Naive thymus-derived CD8-positive, alpha-beta T cell (primary cell): Measurements from ENCODE around the gene AUTS2. TPM values are rescaled to one million over a fixed set of nuclear protein-coding genes. Genes with fewer than 3 reads are reported as not detected.

Source experiments
- ATAC-seq, 2 donors: fragments of 150-1000 bp; cut with Tn5 transposase in 1 of 2; sonication (Bioruptor Pico), chemical (Tn5 transposase) in 1 of 2; 1 replicate in 1 of 2; 2 replicates in 1 of 2; pipeline ENCODE4 v1.10.0; 2021; ENCODE audit warnings: mild to moderate bottlenecking in 2 of 2, moderate library complexity in 2 of 2
- POLR2A ChIA-PET: fragments of 350-600 bp; sonication (Branson Sonifier 250); formaldehyde crosslinking; loops from one replicate; lab custom pipeline; 2021; ENCODE audit warnings: antibody characterized with exemption; lab: Charles Lee
- DNase-seq, 10 donors: peaks; one replicate each; pipeline versions ENCODE4 v3.0.0 to v3.0.0-alpha.2; 2020 to 2022
- H3K27ac Mint-ChIP-seq, 10 donors: one replicate each; pipeline ENCODE4 v1.8.0; 2020 to 2022; ENCODE audit warnings: mild to moderate bottlenecking in 10 of 10, mixed read lengths in 10 of 10, moderate library complexity in 4 of 10, inconsistent platforms in 1 of 10
- H3K27me3 Mint-ChIP-seq, 5 donors: one replicate each; pipeline ENCODE4 v1.8.0; 2021 to 2022; ENCODE audit warnings: mixed read lengths in 5 of 5
- H3K36me3 Mint-ChIP-seq, 3 donors: one replicate each; pipeline ENCODE4 v1.8.0; 2020 to 2022; ENCODE audit warnings: mixed read lengths in 3 of 3, mild to moderate bottlenecking in 2 of 3, inconsistent platforms in 1 of 3
- H3K4me1 Mint-ChIP-seq, 4 donors: one replicate each; pipeline ENCODE4 v1.8.0; 2021 to 2022; ENCODE audit warnings: mixed read lengths in 4 of 4
- H3K4me3 Mint-ChIP-seq, 10 donors: one replicate each; pipeline ENCODE4 v1.8.0; 2020 to 2022; ENCODE audit warnings: mild to moderate bottlenecking in 10 of 10, mixed read lengths in 10 of 10, moderate library complexity in 6 of 10, inconsistent platforms in 1 of 10
- H3K9me3 Mint-ChIP-seq, 9 donors: one replicate each; pipeline ENCODE4 v1.8.0; 2020 to 2022; ENCODE audit warnings: mixed read lengths in 9 of 9, mild to moderate bottlenecking in 3 of 9, inconsistent platforms in 1 of 9, moderate library complexity in 1 of 9
- polyA plus RNA-seq, 3 donors: library from polyadenylated mRNA; unstranded; fragments of 300-500 nt; fragmentation: Illumina TruSeq; gene quantifications; one replicate each; pipeline ENCODE4 v1.2.3, GENCODE V29; 2021
- total RNA-seq, 8 experiments: library from RNA in 2 of 8; stranded (reverse) in 2 of 8; gene quantifications; one replicate each; pipeline ENCODE4 v1.2.3 and lab custom pipeline; 2021 to 2026

The AUTS2 gene
- total and polyA plus RNA-seq, 5 experiments from 2014 or later: 0.36 to 4.6 (median 3.0) TPM

- H3K27ac Mint-ChIP-seq: no peak overlapping the region
- no peak for ATAC-seq
- no peaks in the 10 kb centered on the region for H3K27me3 Mint-ChIP-seq
- peaks cover 0 to 8% (median 0%) of the 10 kb centered on the region in 9 donors for H3K9me3 Mint-ChIP-seq
- H3K4me1 Mint-ChIP-seq: peaks cover 4 to 38% (median 26%) of the 10 kb centered on the region in 4 donors
- no peak overlapping the region for H3K4me3 Mint-ChIP-seq
- DNase-seq: no peak
- no peaks in the 10 kb centered on the region for H3K36me3 Mint-ChIP-seq
- POLR2A ChIA-PET: no interaction called here
Measured at GRCh38 chr7:70313687-70314086, 715.4 kb downstream of the AUTS2 start.

GRCh38 chr7:70314221-70314620 is 715.9 kb downstream of the AUTS2 start:
- ATAC-seq: no peak
- peaks cover 4 to 43% (median 28%) of the 10 kb centered on the region in 4 donors for H3K4me1 Mint-ChIP-seq
- no peaks in the 10 kb centered on the region for H3K36me3 Mint-ChIP-seq
- DNase-seq: no peak
- POLR2A ChIA-PET: no interaction called here
- peaks cover 0 to 8% (median 0%) of the 10 kb centered on the region in 9 donors for H3K9me3 Mint-ChIP-seq
- no peak overlapping the region for H3K27ac Mint-ChIP-seq
- H3K27me3 Mint-ChIP-seq: no peaks in the 10 kb centered on the region
- no peak overlapping the region for H3K4me3 Mint-ChIP-seq

- H3K27me3 Mint-ChIP-seq: peaks cover 0 to 4% (median 0%) of the 10 kb centered on the region in 5 donors
- DNase-seq (peak in 2 of 10 donors; percentile 43 to 46), ATAC-seq (peak; percentile 41)
- no peaks in the 10 kb centered on the region for H3K36me3 Mint-ChIP-seq
- H3K9me3 Mint-ChIP-seq: peaks cover 0 to 3% (median 0%) of the 10 kb centered on the region in 9 donors
- peaks cover 8 to 47% (median 28%) of the 10 kb centered on the region in 4 donors for H3K4me1 Mint-ChIP-seq
- peak overlapping the region in 7 of 10 donors; percentile 9 to 61 (median 49) for H3K4me3 Mint-ChIP-seq
- peak overlapping the region in 5 of 10 donors; percentile 23 to 75 (median 63) for H3K27ac Mint-ChIP-seq
- POLR2A ChIA-PET: no interaction called here
Measured at GRCh38 chr7:70316745-70317144, 718.5 kb downstream of the AUTS2 start.

- H3K27me3 Mint-ChIP-seq: peaks cover 0 to 4% (median 0%) of the 10 kb centered on the region in 5 donors
- H3K36me3 Mint-ChIP-seq: no peaks in the 10 kb centered on the region
- POLR2A ChIA-PET: no interaction called here
- H3K4me3 Mint-ChIP-seq: peak overlapping the region in 2 of 10 donors; percentile 37 to 54
- H3K4me1 Mint-ChIP-seq: peaks cover 8 to 41% (median 26%) of the 10 kb centered on the region in 4 donors
- peak overlapping the region in 2 of 10 donors; percentile 23 to 75 for H3K27ac Mint-ChIP-seq
- DNase-seq: no peak
- H3K9me3 Mint-ChIP-seq: peaks cover 0 to 3% (median 0%) of the 10 kb centered on the region in 9 donors
- ATAC-seq: no peak
Measured at GRCh38 chr7:70317356-70317755, 719.1 kb downstream of the AUTS2 start.

GRCh38 chr7:70318511-70318910 is 720.2 kb downstream of the AUTS2 start:
- Mint-ChIP-seq H3K4me3 (peak overlapping the region in 1 of 10 donors; percentile 40), H3K36me3 (no peaks in the 10 kb centered on the region), H3K27ac (peak overlapping the region in 7 of 10 donors; percentile 20 to 65 (median 41)), H3K9me3 (peaks cover 0 to 3% (median 0%) of the 10 kb centered on the region in 9 donors), H3K4me1 (peaks cover 8 to 33% (median 22%) of the 10 kb centered on the region in 4 donors), H3K27me3 (peaks cover 0 to 4% (median 0%) of the 10 kb centered on the region in 5 donors)
- ATAC-seq: peak in 1 of 2 donors; percentile 65
- peak in 2 of 10 donors; percentile 39 to 40 for DNase-seq
- POLR2A ChIA-PET: no interaction called here

- ATAC-seq: no peak
- no peak overlapping the region for H3K4me3 Mint-ChIP-seq
- H3K9me3 Mint-ChIP-seq: peaks cover 0 to 3% (median 0%) of the 10 kb centered on the region in 9 donors
- POLR2A ChIA-PET: no interaction called here
- peaks cover 8 to 33% (median 22%) of the 10 kb centered on the region in 4 donors for H3K4me1 Mint-ChIP-seq
- DNase-seq: no peak
- H3K27me3 Mint-ChIP-seq: peaks cover 0 to 4% (median 0%) of the 10 kb centered on the region in 5 donors
- H3K36me3 Mint-ChIP-seq: no peaks in the 10 kb centered on the region
- peak overlapping the region in 2 of 10 donors; percentile 3 to 44 for H3K27ac Mint-ChIP-seq
Measured at GRCh38 chr7:70319057-70319456, 720.8 kb downstream of the AUTS2 start.

GRCh38 chr7:70321016-70321590 is 722.8 kb downstream of the AUTS2 start:
- Mint-ChIP-seq H3K27ac (no peak overlapping the region), H3K9me3 (no peaks in the 10 kb centered on the region), H3K36me3 (no peaks in the 10 kb centered on the region), H3K27me3 (peaks cover 0 to 4% (median 0%) of the 10 kb centered on the region in 5 donors), H3K4me1 (peaks cover 6 to 31% (median 22%) of the 10 kb centered on the region in 4 donors), H3K4me3 (no peak overlapping the region)
- DNase-seq (no peak), ATAC-seq (no peak)
- POLR2A ChIA-PET: no interaction called here

- DNase-seq (no peak), ATAC-seq (no peak)
- Mint-ChIP-seq H3K4me3 (no peak overlapping the region), H3K27ac (peak overlapping the region in 1 of 10 donors; percentile 32), H3K9me3 (no peaks in the 10 kb centered on the region), H3K36me3 (no peaks in the 10 kb centered on the region), H3K4me1 (peaks cover 6 to 19% (median 10%) of the 10 kb centered on the region in 4 donors), H3K27me3 (peaks cover 0 to 4% (median 0%) of the 10 kb centered on the region in 5 donors)
- POLR2A ChIA-PET: no interaction called here
Measured at GRCh38 chr7:70322856-70323255, 724.6 kb downstream of the AUTS2 start.

- peak overlapping the region in 1 of 10 donors; percentile 60 for H3K27ac Mint-ChIP-seq
- no peak for ATAC-seq
- POLR2A ChIA-PET: no interaction called here
Measured at GRCh38 chr7:70325509-70326101, 727.3 kb downstream of the AUTS2 start.

GRCh38 chr7:70334295-70334694 is 736.0 kb downstream of the AUTS2 start:
- Mint-ChIP-seq H3K4me1 (peaks cover 6 to 28% (median 16%) of the 10 kb centered on the region in 4 donors), H3K4me3 (peak overlapping the region in 2 of 10 donors; percentile 54 to 57), H3K27ac (peak overlapping the region in 4 of 10 donors; percentile 30 to 80 (median 63)), H3K9me3 (peaks cover 0 to 12% (median 0%) of the 10 kb centered on the region in 9 donors), H3K36me3 (no peaks in the 10 kb centered on the region), H3K27me3 (peaks cover 0 to 11% (median 0%) of the 10 kb centered on the region in 5 donors)
- POLR2A ChIA-PET: no interaction called here
- no peak for DNase-seq
- ATAC-seq: no peak

More at GRCh38 chr7:70325509-70326101, 727.3 kb downstream of the AUTS2 start:
- H3K27me3 Mint-ChIP-seq: peaks cover 0 to under 1% (median 0%) of the 10 kb centered on the region in 5 donors
- H3K36me3 Mint-ChIP-seq: no peaks in the 10 kb centered on the region
- peaks cover 0 to under 1% (median under 1%) of the 10 kb centered on the region in 4 donors for H3K4me1 Mint-ChIP-seq
- H3K9me3 Mint-ChIP-seq: no peaks in the 10 kb centered on the region
- no peak overlapping the region for H3K4me3 Mint-ChIP-seq
- no peak for DNase-seq

GRCh38 chr7:70334871-70335270 is 736.6 kb downstream of the AUTS2 start:
- Mint-ChIP-seq H3K4me1 (peaks cover 7 to 28% (median 16%) of the 10 kb centered on the region in 4 donors), H3K27me3 (peaks cover 0 to 11% (median 0%) of the 10 kb centered on the region in 5 donors), H3K4me3 (peak overlapping the region in 5 of 10 donors; percentile 20 to 58 (median 54)), H3K27ac (peak overlapping the region in 7 of 10 donors; percentile 3 to 81 (median 51)), H3K9me3 (peaks cover 0 to 12% (median 0%) of the 10 kb centered on the region in 9 donors), H3K36me3 (no peaks in the 10 kb centered on the region)
- DNase-seq: peak in 6 of 10 donors; percentile 1 to 68 (median 24)
- peak; percentile 83 to 89 for ATAC-seq
- POLR2A ChIA-PET: no interaction called here

- no peak for DNase-seq
- peak overlapping the region in 1 of 10 donors; percentile 5 for H3K4me3 Mint-ChIP-seq
- peaks cover 0 to 8% (median 0%) of the 10 kb centered on the region in 5 donors for H3K27me3 Mint-ChIP-seq
- H3K27ac Mint-ChIP-seq: peak overlapping the region in 1 of 10 donors; percentile 5
- H3K9me3 Mint-ChIP-seq: peaks cover 0 to 10% (median 0%) of the 10 kb centered on the region in 9 donors
- no peaks in the 10 kb centered on the region for H3K36me3 Mint-ChIP-seq
- peaks cover 7 to 28% (median 16%) of the 10 kb centered on the region in 4 donors for H3K4me1 Mint-ChIP-seq
- no peak for ATAC-seq
- POLR2A ChIA-PET: no interaction called here
Measured at GRCh38 chr7:70336536-70336935, 738.3 kb downstream of the AUTS2 start.

GRCh38 chr7:70338015-70338414 is 739.7 kb downstream of the AUTS2 start:
- no peak for ATAC-seq
- H3K9me3 Mint-ChIP-seq: peaks cover 0 to under 1% (median 0%) of the 10 kb centered on the region in 9 donors
- no peak overlapping the region for H3K27ac Mint-ChIP-seq
- POLR2A ChIA-PET: no interaction called here
- H3K36me3 Mint-ChIP-seq: no peaks in the 10 kb centered on the region
- peaks cover 7 to 28% (median 16%) of the 10 kb centered on the region in 4 donors for H3K4me1 Mint-ChIP-seq
- H3K27me3 Mint-ChIP-seq: peaks cover 0 to 3% (median 0%) of the 10 kb centered on the region in 5 donors
- no peak for DNase-seq
- no peak overlapping the region for H3K4me3 Mint-ChIP-seq
